Adrenal gland (tissue), 12 donors: ENCODE results near the gene NAP1L1. TPM values are rescaled to one million over a fixed set of nuclear protein-coding genes. Genes with fewer than 3 reads are reported as not detected.

Source experiments
- DNase-seq, 7 donors: peaks; one replicate each; pipeline ENCODE4 v3.0.0-alpha.2; 2019 to 2020
- H3K27ac ChIP-seq, 5 donors: fragments of 200-600 bp; sonication (generic) in 4 of 5; 1 replicate in 3 of 5; 2 replicates in 2 of 5; pipeline versions ENCODE4 v1.5.1 to v1.8.0; 2016 to 2020; ENCODE audit warnings: mild to moderate bottlenecking in 1 of 5
- H3K27me3 ChIP-seq: fragments of 200-600 bp; 2 replicates; pipeline ENCODE4 v1.8.0; 2021
- H3K36me3 ChIP-seq, 2 donors: fragments of 200-600 bp; replicated peaks in 1 of 2; 1 replicate in 1 of 2; 2 replicates in 1 of 2; pipeline versions ENCODE4 v1.5.1 to v1.8.0; 2018 to 2022
- H3K4me1 ChIP-seq, 2 donors: fragments of 200-600 bp; replicated peaks in 1 of 2; 1 replicate in 1 of 2; 2 replicates in 1 of 2; pipeline versions ENCODE4 v1.5.1 to v1.8.0; 2018 to 2021
- H3K4me3 ChIP-seq, 4 donors: fragments of 200-600 bp; sonication (generic) in 3 of 4; one replicate each; pipeline ENCODE4 v1.5.1; 2016 to 2018
- H3K9me3 ChIP-seq, 3 donors: fragments of 200-600 bp; sonication (generic) in 1 of 3; replicated peaks in 1 of 3; 1 replicate in 2 of 3; 2 replicates in 1 of 3; pipeline versions ENCODE4 v1.5.1 to v1.8.0; 2016 to 2021
- POLR2A ChIP-seq, 2 donors: fragments of 450-650 bp; IDR thresholded peaks; one replicate each; pipeline ENCODE4 v1.6.1; 2017; ENCODE audit warnings: antibody characterized with exemption in 2 of 2, mild to moderate bottlenecking in 2 of 2, moderate library complexity in 1 of 2
- WGBS, 4 donors: extraction: QIAGEN DNeasy Blood & Tissue Kit in 2 of 4; methylation state at CpG; one replicate each; pipeline versions ENCODE4 v1.1.5 to v1.1.7; 2013 to 2017; 5-methylcytosine and 5-hydroxymethylcytosine counted together
- intact Hi-C, 2 donors: fragments of 100-400 bp; cut with DNase I; formaldehyde crosslinking; loops; one replicate each; pipeline versions ENCODE4 v1.14.1 to v1.15.0; 2022 to 2023
- polyA plus RNA-seq, 3 donors: library from polyadenylated mRNA; stranded (reverse); fragments of 200-250 nt in 2 of 3; fragments of 350-450 nt in 1 of 3; fragmentation: Illumina TruSeq in 1 of 3; extraction: RNeasy Lipid Tissue Mini Kit (QIAGEN cat#74804) in 1 of 3; gene quantifications; one replicate each; pipeline ENCODE4 v1.2.3, GENCODE V29; 2013 to 2014
- total RNA-seq, 9 donors: library from RNA; depleted of rRNA in 4 of 9; stranded (reverse); fragments of >200 nt in 4 of 9; fragments of 120-200 nt in 1 of 9; fragmentation: NEBNext Ultra II Directional in 1 of 9; extraction: Animal tissue kit (Norgen Biotek cat#: 25700) in 1 of 9; gene quantifications; one replicate each; pipeline versions ENCODE4 v1.1.0 to v1.2.4, GENCODE V29; 2013 to 2023
- TF ChIP-seq, protein P1 (sequence below), 6 experiments: fragments of 450-650 bp in 4 of 6; fragments of 200-600 bp in 2 of 6; sonication (generic) in 1 of 6; IDR thresholded peaks; 1 replicate in 5 of 6; 2 replicates in 1 of 6; pipeline versions ENCODE4 v1.5.1 to v1.8.0; 2016 to 2021; ENCODE audit warnings: antibody characterized with exemption in 6 of 6, mild to moderate bottlenecking in 2 of 6, moderate library complexity in 1 of 6
- donor health status: healthy with polysubstance abuse.
- donor health status: Bipolar disorder and iron deficiency.
- donor health status: DM: yes; HTN: yes; CAD: no.
- donor health status: DM: no; HTN: no; CAD: no.
- donor health status: DM: no; HTN: no; CAD: no.
- donor health status: DM: yes; HTN: yes; CAD: no.

Gene NAP1L1
- total and polyA plus RNA-seq, 12 donors: 216 to 518 (median 347) TPM

DNA sequence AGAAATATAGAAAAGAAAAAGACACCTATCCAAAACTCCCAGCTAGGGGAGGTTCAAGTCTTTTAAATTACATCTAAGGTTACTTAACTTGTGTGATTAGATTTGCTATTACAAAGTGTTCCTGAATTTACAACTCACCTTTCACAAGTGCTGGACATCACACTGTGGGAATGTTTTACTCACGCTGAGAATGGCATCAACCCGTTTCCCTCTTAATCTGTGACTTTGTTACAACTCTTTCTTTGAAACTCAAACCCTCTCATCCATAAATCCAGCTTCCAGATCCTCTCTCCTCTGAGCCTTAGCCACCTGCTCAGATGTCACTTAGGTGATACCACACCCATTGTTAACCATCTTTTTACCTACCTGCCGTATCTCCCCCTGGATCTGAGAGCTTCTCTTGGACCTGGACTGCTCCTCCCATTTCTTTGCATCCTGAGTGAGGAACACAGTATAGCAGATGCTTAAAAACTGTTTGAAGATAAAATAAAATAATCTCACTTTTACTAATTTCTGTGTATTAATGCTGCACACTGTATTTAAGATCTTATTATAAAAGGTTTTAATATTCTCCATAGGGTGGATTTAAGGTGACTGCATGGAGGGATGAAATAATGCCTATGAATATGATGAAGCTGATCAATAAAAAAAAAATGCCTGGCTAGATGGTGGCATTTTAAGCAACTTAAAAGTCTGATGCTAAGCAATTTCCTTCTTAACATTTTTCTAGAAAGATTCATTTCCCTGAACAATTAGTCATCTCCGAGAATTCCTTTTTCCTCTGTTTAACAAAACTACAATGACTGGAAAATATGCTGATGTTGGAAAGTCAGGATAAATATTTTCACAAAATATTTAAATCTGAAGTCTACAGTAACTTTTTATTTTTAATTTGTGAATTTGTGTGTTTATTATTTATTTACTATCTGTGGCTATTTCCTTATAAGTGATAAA is 39.1 kb upstream of the NAP1L1 start:
- WGBS, 4 donors: 39 to 52% (median 48%) methylated on average over 4 of the region's 4 CpGs
- Histone ChIP-seq H3K4me1 (peaks cover 0 to 5% of the 10 kb centered on the region in 2 donors), H3K27ac (no peak overlapping the region), H3K9me3 (no peaks in the 10 kb centered on the region), H3K36me3 (no peaks in the 10 kb centered on the region), H3K4me3 (no peak overlapping the region), H3K27me3 (no peaks in the 10 kb centered on the region)
- TF ChIP-seq, protein P1, sequence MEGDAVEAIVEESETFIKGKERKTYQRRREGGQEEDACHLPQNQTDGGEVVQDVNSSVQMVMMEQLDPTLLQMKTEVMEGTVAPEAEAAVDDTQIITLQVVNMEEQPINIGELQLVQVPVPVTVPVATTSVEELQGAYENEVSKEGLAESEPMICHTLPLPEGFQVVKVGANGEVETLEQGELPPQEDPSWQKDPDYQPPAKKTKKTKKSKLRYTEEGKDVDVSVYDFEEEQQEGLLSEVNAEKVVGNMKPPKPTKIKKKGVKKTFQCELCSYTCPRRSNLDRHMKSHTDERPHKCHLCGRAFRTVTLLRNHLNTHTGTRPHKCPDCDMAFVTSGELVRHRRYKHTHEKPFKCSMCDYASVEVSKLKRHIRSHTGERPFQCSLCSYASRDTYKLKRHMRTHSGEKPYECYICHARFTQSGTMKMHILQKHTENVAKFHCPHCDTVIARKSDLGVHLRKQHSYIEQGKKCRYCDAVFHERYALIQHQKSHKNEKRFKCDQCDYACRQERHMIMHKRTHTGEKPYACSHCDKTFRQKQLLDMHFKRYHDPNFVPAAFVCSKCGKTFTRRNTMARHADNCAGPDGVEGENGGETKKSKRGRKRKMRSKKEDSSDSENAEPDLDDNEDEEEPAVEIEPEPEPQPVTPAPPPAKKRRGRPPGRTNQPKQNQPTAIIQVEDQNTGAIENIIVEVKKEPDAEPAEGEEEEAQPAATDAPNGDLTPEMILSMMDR (IDR thresholded peaks at IDR 0.05): no peak
- TF ChIP-seq POLR2A (IDR thresholded peaks at IDR 0.05): no peak
- intact Hi-C loops: no loop called here
- no peak for DNase-seq

DNA sequence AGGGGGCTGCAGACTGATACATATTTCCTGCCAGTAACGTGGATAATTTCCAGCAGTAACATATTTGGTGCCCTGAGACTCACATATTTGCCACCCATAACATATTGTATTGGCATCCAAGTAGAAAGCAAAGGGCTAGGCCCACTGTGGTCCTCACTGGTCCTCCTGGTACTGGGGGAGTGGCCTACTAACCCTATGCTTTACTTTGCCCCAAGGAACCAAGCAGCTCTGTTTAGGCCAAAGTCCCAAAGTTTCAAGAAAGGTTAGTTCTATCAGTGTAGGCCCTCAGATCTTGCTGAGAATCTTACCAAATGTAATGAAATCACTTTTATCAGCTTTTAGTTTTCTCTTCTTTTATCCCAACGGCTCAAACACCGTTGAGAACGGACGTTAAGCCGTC is 35.4 kb upstream of the NAP1L1 start:
- H3K4me3 ChIP-seq: no peak overlapping the region
- H3K9me3 ChIP-seq: no peaks in the 10 kb centered on the region
- no peak for DNase-seq
- TF ChIP-seq, protein P1 (IDR thresholded peaks at IDR 0.05): no peak
- no peak for TF ChIP-seq POLR2A (IDR thresholded peaks at IDR 0.05)
- H3K36me3 ChIP-seq: no peaks in the 10 kb centered on the region
- H3K4me1 ChIP-seq: peaks cover 0 to 5% of the 10 kb centered on the region in 2 donors
- 86 to 91% (median 88%) methylated on average over 6 of the region's 6 CpGs for WGBS, 4 donors
- no peak overlapping the region for H3K27ac ChIP-seq
- no peaks in the 10 kb centered on the region for H3K27me3 ChIP-seq
- intact Hi-C loops: no loop called here

DNA sequence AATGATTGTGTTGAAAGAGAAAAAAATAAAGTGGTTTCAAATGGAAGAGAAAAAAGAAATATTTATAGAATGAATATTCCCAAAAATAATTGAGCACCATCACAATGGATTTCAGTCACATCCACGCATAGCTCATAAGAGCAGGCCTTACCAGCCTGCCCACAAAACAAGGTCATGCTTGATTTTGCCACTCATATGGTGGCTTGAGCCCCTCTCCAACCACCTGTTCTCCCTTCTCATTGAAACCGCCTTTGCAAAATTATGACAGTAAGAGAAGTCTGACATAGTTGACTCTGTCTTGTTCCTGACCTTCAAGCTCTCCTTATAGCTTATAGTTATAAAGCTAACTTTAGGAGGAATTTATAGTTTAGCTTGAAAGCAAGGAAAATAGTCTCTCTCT is 33.3 kb upstream of the NAP1L1 start:
- intact Hi-C loops: no loop called here
- 92 to 97% (median 92%) methylated on average over 2 of the region's 2 CpGs for WGBS, 4 donors
- no peaks in the 10 kb centered on the region for H3K36me3 ChIP-seq
- no peak overlapping the region for H3K27ac ChIP-seq
- no peak for DNase-seq
- H3K9me3 ChIP-seq: no peaks in the 10 kb centered on the region
- no peaks in the 10 kb centered on the region for H3K27me3 ChIP-seq
- TF ChIP-seq POLR2A (IDR thresholded peaks at IDR 0.05): no peak
- TF ChIP-seq, protein P1 (IDR thresholded peaks at IDR 0.05): no peak
- H3K4me1 ChIP-seq: no peaks in the 10 kb centered on the region
- no peak overlapping the region for H3K4me3 ChIP-seq

DNA sequence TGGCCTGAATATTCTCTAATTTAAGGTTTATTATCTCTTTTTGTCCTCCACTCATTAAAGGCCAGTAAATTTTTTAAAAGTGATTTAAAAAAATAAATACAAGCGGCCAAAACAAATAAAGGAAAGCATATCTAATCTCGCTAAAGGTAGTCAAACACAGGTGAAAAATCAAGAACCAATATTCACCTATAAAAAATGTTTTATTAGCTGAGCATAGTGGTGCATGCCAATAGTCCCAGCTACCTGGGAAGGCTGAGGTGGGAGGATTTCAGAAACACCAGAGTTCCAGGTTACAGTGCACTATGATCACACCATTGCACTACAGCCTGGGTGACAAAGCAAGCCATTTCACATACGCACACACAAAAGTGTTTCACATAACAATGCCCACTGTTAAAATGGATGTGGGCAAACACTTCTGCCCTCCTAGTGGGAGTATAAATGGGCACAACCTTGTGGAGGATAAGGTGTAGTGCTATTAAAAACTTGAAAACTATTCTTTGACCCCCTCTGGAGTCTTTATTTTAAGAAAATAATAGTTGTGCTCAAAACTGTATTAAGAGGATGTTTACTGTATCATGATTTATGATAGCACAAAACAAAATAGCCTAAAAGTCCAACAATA is 32.7 kb upstream of the NAP1L1 start:
- 85 to 95% (median 93%) methylated on average over 3 of the region's 3 CpGs for WGBS, 4 donors

More for the DNA sequence above, 32.7 kb upstream of the NAP1L1 start:
- Histone ChIP-seq H3K4me3 (no peak overlapping the region), H3K27ac (no peak overlapping the region), H3K36me3 (no peaks in the 10 kb centered on the region), H3K9me3 (no peaks in the 10 kb centered on the region), H3K4me1 (no peaks in the 10 kb centered on the region), H3K27me3 (no peaks in the 10 kb centered on the region)
- TF ChIP-seq POLR2A (IDR thresholded peaks at IDR 0.05): no peak
- TF ChIP-seq, protein P1 (IDR thresholded peaks at IDR 0.05): no peak
- intact Hi-C loops: no loop called here
- no peak for DNase-seq
